NCI-H345 (cell line): ENCODE results near the gene C3orf20.
"Not testable (repeated sequence)": the region's sequence is repeated elsewhere in the genome, so short reads cannot be mapped to it uniquely, and the experiment has no call there.

Experiments
- DNase-seq: peaks from one replicate; lab custom pipeline; 2025; lab: John Stamatoyannopoulos, UW

C3orf20 gene

DNA sequence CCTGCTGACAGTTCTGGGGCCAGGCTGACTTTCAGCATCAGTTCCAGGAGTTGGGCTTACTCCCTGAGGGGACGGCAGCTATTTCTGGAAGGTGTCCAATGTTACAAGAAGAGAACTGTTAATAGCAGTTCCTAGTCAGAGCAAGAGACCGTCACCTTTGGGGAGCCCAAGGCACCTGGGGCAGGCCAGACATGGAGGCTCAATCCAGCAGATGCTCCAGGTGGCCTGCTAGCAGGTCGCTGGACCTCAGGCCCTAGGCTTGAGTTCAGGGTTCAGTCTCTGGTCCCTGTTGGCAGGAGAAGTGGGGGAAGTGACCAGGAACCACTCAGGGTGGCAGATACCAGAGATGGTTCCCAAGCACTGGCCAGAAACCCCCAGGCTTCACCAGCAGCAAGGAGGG lies 25.9 kb downstream of the C3orf20 start:
- DNase-seq = no peak

DNA sequence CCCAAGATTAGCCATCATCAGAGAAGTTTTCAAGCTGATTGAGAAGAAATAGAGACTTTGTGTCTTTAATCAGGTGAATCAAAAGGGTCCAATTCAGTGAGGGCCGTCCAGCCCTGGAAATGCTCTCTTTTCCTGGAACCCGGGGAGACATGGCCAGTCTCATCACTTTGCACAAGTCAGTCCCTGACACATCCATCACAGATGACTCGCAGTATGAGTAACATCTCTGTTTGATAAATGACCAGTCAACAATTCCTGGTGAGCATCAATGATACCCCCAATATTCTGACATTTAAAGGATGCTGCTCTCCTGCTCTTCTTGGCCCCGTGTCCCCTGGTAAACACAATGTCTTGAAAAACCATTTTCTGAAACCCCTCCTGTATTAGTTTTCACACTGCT lies 26.7 kb downstream of the C3orf20 start:
- no peak for DNase-seq

DNA sequence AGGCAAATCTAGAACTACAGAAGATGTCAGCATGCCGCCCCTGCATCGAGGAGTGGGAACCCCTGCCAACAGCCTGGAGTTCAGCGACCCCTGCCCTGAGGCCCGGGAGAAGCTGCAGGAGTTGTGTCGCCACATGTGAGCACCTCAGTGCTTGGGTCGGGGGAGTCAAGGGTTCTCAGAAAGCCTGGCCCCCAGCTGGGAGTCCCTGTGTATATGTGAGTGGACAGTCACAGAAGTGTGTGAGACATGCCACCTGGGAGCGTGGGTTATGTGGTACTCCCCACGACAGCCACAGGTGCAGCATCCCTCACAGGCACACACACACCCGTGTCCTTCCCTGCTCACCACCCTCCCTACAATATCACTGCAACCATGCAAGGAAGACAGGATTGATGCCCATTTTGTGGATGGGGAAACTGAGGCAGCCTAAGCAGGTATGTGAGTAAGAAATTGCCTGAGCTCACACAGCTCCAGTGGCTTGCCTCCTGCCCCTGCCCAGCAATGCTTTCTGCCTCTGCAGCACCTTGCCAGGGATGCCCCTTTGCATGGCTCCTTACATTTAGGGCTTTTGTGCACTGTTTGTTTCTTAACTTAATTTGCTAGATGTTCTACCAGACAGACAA lies 28.3 kb downstream of the C3orf20 start:
- DNase-seq = no peak

DNA sequence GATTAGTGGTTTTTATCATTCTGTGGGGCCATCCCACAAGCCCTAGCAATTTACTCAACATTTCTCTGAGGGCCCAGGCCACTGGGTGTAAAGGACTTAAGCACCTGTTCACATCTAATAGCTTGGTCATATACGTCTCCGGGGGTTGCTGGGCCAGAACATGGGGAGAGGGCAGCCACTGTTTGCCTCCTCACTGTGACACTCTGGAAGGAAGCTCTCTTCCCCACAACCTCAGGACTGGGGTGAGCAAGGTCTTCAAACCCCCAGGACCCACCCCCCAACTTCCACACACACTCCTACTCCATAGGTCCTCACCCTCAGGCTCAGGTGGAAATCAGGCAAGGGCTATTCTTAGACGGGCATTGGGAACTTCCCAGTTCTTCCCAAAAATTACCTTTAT lies 28.9 kb downstream of the C3orf20 start:
- DNase-seq = no peak

DNA sequence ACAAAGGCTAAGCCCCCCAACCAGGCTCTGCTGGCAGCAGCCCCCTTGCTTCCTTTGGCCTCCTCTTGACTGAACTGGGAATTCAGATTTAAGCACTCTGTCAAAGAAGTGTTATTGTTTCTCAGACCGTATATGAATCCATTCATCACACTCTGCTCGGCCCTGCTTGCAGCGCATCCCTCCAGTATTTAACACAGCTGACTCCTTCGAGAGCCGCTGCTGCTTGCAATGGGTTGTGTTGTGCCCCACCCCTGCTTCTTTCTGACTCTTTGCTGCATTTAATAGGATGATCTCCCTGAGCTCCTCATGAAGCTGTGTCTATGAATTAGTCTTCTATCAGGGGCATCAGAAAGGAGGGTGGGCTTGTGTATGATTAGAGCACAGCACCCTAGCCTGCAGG lies 31.2 kb downstream of the C3orf20 start:
- no peak for DNase-seq

DNA sequence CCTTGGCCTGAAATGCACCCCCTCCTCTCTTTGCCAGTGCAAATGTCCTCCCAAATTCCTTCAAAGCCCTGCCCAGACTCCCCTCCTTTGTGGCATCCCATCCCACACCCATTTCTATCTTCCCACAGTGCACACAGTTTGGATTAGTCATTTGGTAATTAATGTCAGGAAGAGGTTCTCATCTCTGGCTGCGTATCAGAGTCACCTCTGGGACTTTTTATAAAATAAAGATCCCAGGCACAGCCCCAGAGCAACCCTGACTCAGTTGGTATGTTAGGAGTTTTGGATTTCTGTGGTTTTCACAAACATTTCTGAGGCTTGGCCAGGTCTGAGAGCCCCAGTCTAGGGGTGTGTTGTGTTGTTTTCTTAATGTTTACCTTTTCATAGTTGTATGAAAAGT lies 41.6 kb downstream of the C3orf20 start:
- no peak for DNase-seq

DNA sequence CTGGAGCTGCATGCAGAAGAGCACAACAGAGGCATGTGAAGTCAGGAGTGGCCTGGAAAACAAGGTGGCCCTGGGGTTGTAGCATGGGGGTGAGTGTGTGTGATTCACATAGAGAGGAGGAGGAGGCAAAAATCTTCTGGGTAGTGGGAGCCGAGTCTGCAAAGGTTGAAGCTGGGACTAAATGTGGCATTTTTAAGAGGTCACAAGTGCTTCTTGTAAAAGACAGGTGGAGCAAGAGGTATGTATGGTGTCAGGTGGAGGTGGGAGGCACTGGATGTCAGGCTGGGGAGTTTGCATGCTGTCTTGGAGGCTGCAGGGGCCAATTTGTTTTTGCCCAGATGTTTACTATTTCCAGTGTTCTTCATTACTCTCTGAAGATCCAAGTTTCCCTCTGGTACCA lies 42.4 kb downstream of the C3orf20 start:
- DNase-seq = no peak

DNA sequence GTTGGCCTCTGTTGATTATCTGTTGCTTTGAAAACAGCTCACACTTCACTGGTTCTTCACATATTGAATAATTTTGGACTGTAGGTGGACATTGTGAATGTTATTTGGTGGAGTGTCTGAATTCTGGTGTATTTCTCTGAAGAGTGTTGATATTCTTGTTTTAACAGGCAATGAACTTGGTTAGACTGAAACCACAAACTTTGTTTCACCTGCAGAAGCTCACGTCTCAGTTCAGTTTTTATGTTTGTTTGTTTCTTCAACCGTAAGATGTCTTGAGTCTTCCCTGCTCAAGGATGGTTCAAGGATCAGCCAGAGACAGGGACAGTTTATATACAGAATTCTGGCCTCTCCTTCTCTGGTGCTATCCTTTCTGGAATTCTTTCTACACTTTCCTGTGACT lies 43.6 kb downstream of the C3orf20 start:
- no peak for DNase-seq

DNA sequence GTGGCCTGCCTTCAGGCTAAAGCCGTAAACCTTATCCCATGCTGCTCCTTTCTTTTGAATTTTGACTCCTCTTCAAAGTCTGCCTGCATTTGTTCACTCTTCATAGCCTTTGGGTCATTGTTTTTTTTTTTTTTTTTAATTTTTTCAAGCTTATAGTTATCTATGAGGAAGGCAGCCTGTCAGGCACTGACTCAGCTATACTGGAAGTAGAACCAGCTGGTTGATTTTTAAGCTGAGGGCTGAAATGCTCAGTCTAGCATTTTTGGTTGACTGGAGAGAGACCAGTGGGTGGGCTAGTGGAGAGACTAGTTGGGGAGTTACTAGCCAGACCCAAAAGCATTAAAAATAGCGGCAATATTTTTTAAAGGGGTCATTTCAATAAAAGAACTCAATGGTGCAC lies 44.1 kb downstream of the C3orf20 start:
- DNase-seq = no peak

DNA sequence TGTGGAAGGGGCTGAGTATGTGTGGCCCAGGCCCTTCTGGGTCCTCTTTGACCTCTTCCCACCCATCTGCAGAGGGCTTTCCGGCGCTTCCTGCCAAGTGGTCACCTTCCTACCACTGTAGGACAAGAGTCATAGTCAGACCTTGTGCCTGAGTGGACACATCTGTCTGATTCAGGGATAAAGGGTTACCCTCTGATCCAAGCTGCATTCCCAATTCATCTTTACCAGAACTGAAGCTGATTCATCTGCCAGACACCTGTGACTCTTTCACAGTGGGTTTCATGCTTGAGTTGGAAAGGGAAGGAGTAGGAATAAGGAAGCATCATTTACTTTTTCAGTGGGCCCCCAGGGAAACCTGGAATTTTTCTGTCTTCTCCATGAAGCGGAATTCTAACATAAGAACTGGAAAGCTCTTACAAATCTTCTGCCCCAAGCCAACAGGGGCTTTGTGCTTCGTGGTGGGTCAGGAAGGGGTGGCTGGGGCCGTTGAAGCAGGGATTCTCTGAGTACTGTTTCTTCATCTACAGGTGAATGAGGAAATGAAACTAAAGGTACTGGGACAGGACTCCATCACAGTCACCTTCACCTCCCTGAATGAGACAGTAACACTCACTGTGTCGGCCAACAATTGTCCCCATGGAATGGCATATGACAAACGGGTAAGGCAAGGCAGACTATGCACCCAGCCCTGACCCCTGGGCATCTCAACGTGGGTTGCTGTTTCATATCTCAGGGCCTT lies 46.4 kb downstream of the C3orf20 start:
- DNase-seq = no peak

DNA sequence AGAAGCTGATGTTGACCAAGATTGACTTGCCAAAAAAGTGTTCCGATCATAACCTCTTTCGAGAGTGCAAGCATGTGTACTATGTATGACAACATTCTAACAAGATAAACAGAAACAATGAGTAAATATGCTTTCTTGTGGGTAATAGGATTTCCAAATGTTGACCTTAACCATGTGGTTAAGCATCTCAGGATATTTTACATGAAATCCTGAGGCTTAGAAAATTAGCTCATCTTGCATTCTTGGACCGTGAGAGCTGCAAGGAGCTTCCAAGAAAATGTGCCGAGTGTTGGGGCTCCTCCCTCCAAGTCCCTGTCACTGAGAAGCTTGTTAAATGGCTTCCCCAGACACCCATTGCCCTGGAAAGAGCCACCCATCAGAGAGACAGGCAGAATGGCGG lies 50.1 kb downstream of the C3orf20 start:
- DNase-seq = no peak

DNA sequence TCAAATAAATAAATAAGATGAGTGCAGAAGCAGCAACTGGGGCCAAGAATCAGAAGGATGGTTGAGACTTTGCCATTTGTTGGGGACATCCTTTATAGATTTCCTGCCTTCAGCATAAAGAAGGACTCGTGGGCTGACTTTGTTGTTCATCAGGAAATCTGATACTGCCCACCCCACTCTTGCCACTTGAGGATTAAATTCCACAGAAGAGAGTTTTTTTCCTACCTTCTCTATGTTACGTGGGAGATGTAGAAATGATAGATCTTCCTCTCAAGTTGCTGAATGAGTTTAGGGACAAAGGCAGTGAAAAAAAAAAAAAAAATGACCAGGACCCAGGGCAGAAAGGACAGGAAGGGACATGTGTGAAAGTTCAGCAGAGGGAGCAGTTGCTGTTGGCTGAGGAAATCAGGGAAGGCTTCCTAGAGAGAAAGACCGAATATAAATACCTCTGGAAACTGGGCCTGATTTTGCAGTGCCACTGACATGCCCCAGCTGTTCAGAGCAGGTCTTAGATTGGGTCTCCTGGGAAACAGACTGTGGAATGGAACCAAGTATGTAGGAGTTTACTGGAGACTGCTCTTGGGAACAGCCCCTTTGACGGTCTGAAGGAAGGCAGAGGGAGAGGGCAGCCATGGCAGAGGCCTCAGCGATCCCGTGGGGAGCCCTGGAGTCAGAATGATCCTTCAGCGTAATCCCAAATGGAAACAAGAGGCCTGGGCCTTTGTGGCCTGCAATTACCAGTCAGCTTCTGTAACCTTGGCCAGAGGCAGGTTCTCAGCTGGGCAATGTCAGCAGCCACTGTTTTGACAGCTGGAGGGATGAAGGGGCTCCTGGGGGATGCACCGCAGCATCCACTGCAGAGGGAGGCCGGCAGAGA lies 50.9 kb downstream of the C3orf20 start:
- no peak for DNase-seq

DNA sequence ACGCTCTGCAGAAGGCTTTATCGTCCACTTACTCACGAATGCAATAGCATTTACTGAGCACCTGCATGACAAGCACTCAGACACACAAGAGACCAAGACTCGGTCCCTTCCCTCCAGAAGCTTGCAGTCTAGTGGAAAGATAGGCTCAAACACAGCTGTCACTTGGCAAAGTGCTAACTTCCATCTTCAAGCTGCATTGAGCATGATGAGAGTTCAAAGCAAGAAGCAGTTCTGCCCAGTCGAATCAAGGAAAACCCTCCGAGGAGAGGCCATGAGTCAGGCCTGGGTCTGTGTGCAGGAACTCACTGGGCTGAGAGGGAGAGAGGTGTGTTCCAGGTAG lies 51.5 kb downstream of the C3orf20 start:
- DNase-seq = no peak

DNA sequence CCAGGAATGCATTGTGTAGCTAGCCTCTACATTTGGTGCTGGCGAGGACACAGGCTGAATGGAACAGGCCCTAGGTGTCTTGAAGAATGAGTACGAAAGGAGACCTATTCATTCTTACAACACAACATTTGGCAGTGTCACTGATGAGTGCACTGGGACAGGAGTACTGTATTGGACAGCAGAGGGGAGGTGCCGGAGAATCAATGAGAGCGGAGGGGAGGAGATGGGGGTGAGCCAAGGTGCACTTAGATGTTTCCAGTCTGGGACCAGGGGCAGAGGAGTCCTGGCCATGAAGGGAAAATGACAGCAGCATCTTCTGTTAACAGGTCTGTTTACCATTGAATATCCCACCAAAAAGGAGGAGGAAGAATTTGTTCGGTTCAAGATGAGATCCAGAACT lies 53.2 kb downstream of the C3orf20 start:
- no peak for DNase-seq

DNA sequence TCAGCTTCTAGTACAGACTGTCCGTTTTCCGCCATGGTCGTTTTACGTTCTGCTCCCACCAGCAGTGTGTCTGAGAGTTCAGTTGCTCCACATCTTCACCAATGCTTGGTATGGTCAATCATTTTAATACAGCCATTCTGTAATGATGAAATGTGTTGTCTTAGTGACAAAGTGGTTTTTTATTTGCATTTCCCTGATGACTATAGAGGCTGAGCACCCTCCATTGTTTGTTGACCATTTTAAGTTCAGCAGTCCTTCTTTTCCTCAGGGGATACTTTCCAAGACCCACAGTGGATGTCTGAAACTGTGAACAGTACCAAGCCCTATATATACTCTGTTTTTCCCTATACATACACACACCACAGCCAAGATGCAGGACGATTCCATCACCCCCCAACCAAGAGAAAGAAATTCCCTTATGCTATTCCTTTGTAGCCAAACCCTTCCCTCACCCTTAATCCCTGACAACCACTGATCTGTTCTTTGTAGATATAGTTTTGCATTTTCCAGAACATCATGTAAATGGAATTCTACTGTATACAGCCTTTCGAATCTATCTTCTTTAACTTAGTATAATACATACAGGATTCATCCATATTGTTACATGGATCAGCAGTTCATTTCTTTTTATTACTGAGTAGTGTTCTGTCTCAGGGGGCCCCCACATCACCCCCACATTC lies 55.9 kb downstream of the C3orf20 start:
- DNase-seq = no peak

DNA sequence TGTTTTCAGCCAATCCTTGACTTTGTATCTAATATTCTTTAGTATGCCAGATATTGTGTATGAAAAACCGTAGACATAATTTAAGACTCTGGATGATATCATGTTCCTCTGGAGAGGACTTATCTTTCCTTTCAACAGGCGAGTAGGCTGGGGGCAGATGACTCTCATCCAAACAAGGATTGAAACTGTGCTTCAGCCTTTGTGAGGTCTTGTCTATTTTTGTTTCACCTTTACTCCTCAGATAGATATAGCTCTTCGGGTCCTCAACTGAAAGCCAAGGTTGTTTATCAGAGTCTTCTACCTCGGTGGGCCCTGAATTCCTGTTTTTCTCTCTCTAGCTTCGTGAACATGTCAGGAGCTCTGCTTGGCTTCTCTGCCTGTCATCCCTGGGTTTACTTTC lies 66.0 kb downstream of the C3orf20 start:
- DNase-seq = no peak

DNA sequence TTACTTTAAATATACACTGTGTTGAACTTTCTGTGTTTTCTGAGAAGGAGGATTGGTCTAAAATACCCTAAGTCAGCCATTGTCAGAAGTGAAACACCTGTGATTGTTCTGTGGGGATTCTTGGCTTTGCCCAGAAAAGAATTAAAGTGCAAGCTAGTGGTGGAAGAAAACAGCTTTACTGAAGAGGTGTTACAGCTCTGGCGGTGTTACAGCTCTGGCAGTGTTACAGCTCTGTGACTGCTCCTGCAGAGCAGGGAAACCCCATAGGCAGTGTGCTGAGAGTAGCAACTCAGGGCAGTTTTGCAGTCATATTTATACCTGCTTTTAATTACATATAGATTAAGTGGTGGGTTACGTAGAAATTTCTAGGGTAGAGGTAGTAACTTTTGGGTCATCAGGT lies 66.6 kb downstream of the C3orf20 start:
- DNase-seq = no peak

DNA sequence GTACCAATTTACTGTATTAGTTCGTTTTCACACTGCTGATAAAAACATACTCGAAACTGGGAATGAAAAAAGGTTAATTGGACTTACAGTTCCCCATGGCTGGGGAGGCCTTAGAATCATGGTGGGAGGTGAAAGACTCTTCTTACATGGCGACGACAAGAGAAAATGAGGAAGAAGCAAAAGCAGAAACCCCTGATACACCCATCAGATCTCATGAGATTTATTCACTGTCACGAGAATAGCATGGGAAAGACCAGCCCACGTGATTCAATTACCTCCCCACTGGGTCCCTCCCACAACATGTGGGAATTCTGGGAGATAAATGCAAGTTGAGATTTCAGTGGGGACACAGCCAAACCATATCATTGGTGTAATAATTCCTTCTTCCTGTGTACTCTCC lies 69.6 kb downstream of the C3orf20 start:
- no peak for DNase-seq

DNA sequence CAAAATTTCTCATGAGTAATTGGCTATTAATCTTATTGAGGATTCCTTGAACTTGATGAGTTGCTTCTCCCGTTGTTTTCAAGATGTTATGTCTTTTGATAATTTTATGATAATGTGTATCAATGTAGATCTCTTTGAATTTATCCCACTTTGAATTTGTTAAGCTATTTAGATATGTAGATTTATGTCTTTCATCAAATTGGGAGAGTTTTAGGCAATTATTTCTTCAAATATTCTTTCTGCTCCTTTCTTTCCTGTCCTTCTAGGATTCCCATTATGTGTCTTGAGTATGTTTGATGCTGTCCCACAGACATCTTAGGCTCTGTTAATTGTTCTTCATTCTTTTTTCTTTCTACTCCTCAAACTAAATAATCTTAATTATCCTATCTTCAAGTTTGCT lies 75.7 kb downstream of the C3orf20 start:
- DNase-seq = no peak

DNA sequence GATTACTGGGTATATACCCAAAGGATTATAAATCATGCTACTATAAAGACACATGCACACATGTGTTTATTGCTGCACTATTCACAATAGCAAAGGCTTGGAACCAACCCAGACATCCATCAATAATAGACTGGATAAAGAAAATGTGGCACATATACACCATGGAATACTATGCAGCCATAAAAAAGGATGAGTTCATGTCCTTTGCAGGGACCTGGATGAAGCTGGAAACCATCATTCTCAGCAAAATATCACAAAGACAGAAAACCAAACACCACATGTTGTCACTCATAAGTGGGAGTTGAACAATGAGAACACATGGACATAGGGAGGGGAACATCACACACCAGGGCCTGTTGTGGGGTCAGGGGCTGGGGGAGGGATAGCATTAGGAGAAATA lies 78.0 kb downstream of the C3orf20 start:
- DNase-seq = not testable (repeated sequence)

DNA sequence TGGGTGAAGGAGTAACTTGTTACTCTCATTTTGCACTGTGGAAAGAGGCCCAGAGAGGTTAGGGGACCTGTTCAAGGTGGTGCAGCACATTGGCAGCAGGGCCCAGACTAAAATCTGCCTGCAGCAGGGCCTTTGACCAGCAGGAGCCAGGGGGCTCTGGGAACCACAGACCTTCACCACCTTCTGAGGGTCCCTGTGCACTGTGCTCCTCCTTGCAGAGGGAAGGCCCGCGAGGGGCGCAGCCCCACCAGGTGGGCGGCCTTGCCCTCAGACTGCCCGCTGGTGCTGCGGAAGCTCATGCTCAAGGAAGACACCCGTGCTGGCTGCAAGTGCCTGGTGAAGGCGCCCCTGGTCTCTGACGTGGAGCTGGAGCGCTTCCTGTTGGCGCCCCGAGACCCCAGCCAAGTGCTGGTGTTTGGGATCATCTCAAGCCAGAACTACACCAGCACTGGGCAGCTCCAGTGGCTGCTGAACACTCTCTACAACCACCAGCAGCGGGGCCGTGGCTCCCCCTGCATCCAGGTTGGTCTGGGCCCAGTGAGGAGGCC lies 82.3 kb downstream of the C3orf20 start:
- no peak for DNase-seq

DNA sequence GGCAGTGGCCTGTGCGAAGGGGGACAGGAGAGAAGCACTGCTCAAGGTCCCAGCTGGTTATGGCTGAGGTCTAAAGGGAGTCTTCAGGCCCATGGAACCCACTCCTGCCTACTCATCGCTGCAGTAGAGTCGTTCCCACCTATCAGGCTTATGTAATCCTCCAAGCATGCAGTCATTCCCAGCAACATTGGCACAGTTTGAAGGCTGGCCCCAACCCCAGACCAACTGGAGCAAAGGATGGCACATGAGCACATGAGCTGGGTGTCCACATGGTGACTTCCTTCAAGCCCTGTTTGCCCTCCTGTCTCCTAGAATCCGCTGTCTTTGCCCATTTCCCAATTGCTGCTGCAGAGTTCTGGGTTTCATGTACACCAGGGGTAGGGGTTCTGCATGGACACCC lies 83.4 kb downstream of the C3orf20 start:
- DNase-seq = no peak
